ENCODE measurements around the gene FOXK1.

DNA sequence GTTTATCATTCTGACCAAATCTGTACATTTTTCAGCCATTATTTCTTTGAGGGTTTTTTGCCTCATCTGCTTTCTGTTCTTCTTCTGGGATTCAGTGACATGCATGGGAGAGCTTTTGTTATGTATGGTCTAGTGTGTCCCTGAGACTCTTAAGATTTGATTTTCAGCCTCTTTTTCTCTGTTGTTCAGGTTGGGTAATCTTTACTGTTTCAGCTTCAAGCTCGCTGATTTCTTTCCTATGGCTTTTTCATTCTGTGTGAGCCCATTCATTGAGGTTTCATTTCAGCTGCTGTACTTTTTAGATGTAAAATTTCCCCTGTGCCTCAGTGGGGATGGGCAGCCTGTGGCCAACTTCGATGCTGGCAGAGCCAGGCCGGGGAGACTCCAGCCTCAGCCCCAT lies 38.1 kb downstream of the FOXK1 start:
- TF ChIP-seq, protein P1, sequence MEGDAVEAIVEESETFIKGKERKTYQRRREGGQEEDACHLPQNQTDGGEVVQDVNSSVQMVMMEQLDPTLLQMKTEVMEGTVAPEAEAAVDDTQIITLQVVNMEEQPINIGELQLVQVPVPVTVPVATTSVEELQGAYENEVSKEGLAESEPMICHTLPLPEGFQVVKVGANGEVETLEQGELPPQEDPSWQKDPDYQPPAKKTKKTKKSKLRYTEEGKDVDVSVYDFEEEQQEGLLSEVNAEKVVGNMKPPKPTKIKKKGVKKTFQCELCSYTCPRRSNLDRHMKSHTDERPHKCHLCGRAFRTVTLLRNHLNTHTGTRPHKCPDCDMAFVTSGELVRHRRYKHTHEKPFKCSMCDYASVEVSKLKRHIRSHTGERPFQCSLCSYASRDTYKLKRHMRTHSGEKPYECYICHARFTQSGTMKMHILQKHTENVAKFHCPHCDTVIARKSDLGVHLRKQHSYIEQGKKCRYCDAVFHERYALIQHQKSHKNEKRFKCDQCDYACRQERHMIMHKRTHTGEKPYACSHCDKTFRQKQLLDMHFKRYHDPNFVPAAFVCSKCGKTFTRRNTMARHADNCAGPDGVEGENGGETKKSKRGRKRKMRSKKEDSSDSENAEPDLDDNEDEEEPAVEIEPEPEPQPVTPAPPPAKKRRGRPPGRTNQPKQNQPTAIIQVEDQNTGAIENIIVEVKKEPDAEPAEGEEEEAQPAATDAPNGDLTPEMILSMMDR (conservative IDR thresholded peaks at IDR 0.05; ENCODE audit: low read depth in 2 of 2), result no peak
- TF ChIP-seq, protein P2, sequence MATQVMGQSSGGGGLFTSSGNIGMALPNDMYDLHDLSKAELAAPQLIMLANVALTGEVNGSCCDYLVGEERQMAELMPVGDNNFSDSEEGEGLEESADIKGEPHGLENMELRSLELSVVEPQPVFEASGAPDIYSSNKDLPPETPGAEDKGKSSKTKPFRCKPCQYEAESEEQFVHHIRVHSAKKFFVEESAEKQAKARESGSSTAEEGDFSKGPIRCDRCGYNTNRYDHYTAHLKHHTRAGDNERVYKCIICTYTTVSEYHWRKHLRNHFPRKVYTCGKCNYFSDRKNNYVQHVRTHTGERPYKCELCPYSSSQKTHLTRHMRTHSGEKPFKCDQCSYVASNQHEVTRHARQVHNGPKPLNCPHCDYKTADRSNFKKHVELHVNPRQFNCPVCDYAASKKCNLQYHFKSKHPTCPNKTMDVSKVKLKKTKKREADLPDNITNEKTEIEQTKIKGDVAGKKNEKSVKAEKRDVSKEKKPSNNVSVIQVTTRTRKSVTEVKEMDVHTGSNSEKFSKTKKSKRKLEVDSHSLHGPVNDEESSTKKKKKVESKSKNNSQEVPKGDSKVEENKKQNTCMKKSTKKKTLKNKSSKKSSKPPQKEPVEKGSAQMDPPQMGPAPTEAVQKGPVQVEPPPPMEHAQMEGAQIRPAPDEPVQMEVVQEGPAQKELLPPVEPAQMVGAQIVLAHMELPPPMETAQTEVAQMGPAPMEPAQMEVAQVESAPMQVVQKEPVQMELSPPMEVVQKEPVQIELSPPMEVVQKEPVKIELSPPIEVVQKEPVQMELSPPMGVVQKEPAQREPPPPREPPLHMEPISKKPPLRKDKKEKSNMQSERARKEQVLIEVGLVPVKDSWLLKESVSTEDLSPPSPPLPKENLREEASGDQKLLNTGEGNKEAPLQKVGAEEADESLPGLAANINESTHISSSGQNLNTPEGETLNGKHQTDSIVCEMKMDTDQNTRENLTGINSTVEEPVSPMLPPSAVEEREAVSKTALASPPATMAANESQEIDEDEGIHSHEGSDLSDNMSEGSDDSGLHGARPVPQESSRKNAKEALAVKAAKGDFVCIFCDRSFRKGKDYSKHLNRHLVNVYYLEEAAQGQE (IDR thresholded peaks at IDR 0.05; ENCODE audit: unreplicated experiment), result no peak
- TF ChIP-seq EZH2 (IDR thresholded peaks at IDR 0.05; ENCODE audit: low read depth, unreplicated experiment) (no peak), POLR2AphosphoS5 (IDR thresholded peaks at IDR 0.05; ENCODE audit: low read depth) (no peak), NANOG (IDR thresholded peaks at IDR 0.05; ENCODE audit: borderline replicate concordance) (no peak), ZNF114 (CRISPR knock-in tag; IDR thresholded peaks at IDR 0.05) (no peak), STAT1 (IDR thresholded peaks at IDR 0.05; ENCODE audit: unreplicated experiment) (no peak), CREB1 (CRISPR knock-in tag; IDR thresholded peaks at IDR 0.05; ENCODE audit: low read depth) (no peak), EZH2phosphoT487 (IDR thresholded peaks at IDR 0.05; ENCODE audit: unreplicated experiment) (no peak)
- TF ChIP-seq, protein P3, sequence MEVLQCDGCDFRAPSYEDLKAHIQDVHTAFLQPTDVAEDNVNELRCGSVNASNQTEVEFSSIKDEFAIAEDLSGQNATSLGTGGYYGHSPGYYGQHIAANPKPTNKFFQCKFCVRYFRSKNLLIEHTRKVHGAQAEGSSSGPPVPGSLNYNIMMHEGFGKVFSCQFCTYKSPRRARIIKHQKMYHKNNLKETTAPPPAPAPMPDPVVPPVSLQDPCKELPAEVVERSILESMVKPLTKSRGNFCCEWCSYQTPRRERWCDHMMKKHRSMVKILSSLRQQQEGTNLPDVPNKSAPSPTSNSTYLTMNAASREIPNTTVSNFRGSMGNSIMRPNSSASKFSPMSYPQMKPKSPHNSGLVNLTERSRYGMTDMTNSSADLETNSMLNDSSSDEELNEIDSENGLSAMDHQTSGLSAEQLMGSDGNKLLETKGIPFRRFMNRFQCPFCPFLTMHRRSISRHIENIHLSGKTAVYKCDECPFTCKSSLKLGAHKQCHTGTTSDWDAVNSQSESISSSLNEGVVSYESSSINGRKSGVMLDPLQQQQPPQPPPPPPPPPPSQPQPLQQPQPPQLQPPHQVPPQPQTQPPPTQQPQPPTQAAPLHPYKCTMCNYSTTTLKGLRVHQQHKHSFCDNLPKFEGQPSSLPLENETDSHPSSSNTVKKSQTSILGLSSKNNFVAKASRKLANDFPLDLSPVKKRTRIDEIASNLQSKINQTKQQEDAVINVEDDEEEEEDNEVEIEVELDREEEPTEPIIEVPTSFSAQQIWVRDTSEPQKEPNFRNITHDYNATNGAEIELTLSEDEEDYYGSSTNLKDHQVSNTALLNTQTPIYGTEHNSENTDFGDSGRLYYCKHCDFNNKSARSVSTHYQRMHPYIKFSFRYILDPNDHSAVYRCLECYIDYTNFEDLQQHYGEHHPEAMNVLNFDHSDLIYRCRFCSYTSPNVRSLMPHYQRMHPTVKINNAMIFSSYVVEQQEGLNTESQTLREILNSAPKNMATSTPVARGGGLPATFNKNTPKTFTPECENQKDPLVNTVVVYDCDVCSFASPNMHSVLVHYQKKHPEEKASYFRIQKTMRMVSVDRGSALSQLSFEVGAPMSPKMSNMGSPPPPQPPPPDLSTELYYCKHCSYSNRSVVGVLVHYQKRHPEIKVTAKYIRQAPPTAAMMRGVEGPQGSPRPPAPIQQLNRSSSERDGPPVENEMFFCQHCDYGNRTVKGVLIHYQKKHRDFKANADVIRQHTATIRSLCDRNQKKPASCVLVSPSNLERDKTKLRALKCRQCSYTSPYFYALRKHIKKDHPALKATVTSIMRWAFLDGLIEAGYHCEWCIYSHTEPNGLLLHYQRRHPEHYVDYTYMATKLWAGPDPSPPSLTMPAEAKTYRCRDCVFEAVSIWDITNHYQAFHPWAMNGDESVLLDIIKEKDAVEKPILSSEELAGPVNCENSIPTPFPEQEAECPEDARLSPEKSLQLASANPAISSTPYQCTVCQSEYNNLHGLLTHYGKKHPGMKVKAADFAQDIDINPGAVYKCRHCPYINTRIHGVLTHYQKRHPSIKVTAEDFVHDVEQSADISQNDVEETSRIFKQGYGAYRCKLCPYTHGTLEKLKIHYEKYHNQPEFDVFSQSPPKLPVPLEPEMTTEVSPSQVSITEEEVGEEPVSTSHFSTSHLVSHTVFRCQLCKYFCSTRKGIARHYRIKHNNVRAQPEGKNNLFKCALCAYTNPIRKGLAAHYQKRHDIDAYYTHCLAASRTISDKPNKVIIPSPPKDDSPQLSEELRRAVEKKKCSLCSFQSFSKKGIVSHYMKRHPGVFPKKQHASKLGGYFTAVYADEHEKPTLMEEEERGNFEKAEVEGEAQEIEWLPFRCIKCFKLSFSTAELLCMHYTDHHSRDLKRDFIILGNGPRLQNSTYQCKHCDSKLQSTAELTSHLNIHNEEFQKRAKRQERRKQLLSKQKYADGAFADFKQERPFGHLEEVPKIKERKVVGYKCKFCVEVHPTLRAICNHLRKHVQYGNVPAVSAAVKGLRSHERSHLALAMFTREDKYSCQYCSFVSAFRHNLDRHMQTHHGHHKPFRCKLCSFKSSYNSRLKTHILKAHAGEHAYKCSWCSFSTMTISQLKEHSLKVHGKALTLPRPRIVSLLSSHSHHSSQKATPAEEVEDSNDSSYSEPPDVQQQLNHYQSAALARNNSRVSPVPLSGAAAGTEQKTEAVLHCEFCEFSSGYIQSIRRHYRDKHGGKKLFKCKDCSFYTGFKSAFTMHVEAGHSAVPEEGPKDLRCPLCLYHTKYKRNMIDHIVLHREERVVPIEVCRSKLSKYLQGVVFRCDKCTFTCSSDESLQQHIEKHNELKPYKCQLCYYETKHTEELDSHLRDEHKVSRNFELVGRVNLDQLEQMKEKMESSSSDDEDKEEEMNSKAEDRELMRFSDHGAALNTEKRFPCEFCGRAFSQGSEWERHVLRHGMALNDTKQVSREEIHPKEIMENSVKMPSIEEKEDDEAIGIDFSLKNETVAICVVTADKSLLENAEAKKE (CRISPR knock-in tag; IDR thresholded peaks at IDR 0.05), result no peak
- TF ChIP-seq, protein P4, sequence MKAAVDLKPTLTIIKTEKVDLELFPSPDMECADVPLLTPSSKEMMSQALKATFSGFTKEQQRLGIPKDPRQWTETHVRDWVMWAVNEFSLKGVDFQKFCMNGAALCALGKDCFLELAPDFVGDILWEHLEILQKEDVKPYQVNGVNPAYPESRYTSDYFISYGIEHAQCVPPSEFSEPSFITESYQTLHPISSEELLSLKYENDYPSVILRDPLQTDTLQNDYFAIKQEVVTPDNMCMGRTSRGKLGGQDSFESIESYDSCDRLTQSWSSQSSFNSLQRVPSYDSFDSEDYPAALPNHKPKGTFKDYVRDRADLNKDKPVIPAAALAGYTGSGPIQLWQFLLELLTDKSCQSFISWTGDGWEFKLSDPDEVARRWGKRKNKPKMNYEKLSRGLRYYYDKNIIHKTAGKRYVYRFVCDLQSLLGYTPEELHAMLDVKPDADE (IDR thresholded peaks at IDR 0.05), result no peak
